ENCODE data around the gene CEP19. TPM values are rescaled to one million over a fixed set of nuclear protein-coding genes. Genes with fewer than 3 reads are reported as not detected.

CEP19 gene
- total and polyA plus RNA-seq, 8 donors: 3.0 to 4.7 (median 3.5) TPM

GRCh38 chr3:196689941-196690660 is 21.9 kb downstream of the CEP19 start:
- Histone ChIP-seq H3K4me1 (peaks cover 0 to 71% of the 10 kb centered on the region in 2 donors), H3K27me3 (no peaks in the 10 kb centered on the region), H3K9me3 (no peaks in the 10 kb centered on the region), H3K36me3 (no peaks in the 10 kb centered on the region), H3K4me3 (no peak overlapping the region), H3K27ac (peak overlapping the region in 1 of 2 donors; percentile 50)
- intact Hi-C loops (cut with DNase I): loop anchor here (5.0 to 10.0 kb wide), 2 partner anchors 78 to 85 kb away; no protein-coding TSS in a partner anchor
- ATAC-seq (no peak), DNase-seq (no peak)
- no peak for TF ChIP-seq CTCF (IDR thresholded peaks at IDR 0.05)

- H3K4me1 ChIP-seq: peaks cover 0 to 72% of the 10 kb centered on the region in 2 donors
- H3K27ac ChIP-seq: peak overlapping the region in 1 of 2 donors; percentile 88
- peak; percentile 78 for ATAC-seq
- H3K27me3 ChIP-seq: no peaks in the 10 kb centered on the region
- H3K36me3 ChIP-seq: no peaks in the 10 kb centered on the region
- no peak overlapping the region for H3K4me3 ChIP-seq
- intact Hi-C loops (cut with DNase I): loop anchor here (5.0 to 10.0 kb wide), 2 partner anchors 76 to 84 kb away; no protein-coding TSS in a partner anchor
- no peak for TF ChIP-seq CTCF (IDR thresholded peaks at IDR 0.05)
- no peaks in the 10 kb centered on the region for H3K9me3 ChIP-seq
- DNase-seq: peak in 2 of 4 donors; percentile 80 to 83
Measured at GRCh38 chr3:196688349-196688748, 23.7 kb downstream of the CEP19 start.

- TF ChIP-seq CTCF (IDR thresholded peaks at IDR 0.05): no peak
- Histone ChIP-seq H3K36me3 (no peaks in the 10 kb centered on the region), H3K9me3 (peaks cover 0 to 4% of the 10 kb centered on the region in 2 donors), H3K27me3 (no peaks in the 10 kb centered on the region), H3K4me3 (no peak overlapping the region), H3K4me1 (peaks cover 0 to 70% of the 10 kb centered on the region in 2 donors), H3K27ac (peak overlapping the region in 1 of 2 donors; percentile 88)
- ATAC-seq: no peak
- intact Hi-C loops (cut with DNase I): loop anchor here (5.0 to 10.0 kb wide), 2 partner anchors 74 to 82 kb away; no protein-coding TSS in a partner anchor
- no peak for DNase-seq
Measured at GRCh38 chr3:196686436-196686835, 25.6 kb downstream of the CEP19 start.

GRCh38 chr3:196684548-196685407 is 27.3 kb downstream of the CEP19 start:
- DNase-seq (peak in 3 of 4 donors; percentile 46 to 67 (median 47)), ATAC-seq (peak; percentile 88)
- H3K4me3 ChIP-seq: no peak overlapping the region
- TF ChIP-seq CTCF (IDR thresholded peaks at IDR 0.05): peak; percentile 81 to 93
- peaks cover 0 to 54% of the 10 kb centered on the region in 2 donors for H3K4me1 ChIP-seq
- intact Hi-C loops (cut with DNase I): loop anchor here (5.0 to 10.0 kb wide), 2 partner anchors 72 to 80 kb away; no protein-coding TSS in a partner anchor
- H3K36me3 ChIP-seq: no peaks in the 10 kb centered on the region
- H3K27ac ChIP-seq: peak overlapping the region in 1 of 2 donors; percentile 61
- H3K27me3 ChIP-seq: no peaks in the 10 kb centered on the region
- peaks cover 0 to 4% of the 10 kb centered on the region in 2 donors for H3K9me3 ChIP-seq

All from left lung (tissue), 10 donors.